Activated naive CD4-positive, alpha-beta T cell treated with anti-CD3 and anti-CD28 coated beads, Interleukin-2, amount 50 U/mL, for 24 hours (primary cell): ENCODE results near the gene TTC32.

Experiments used
- H3K27ac Mint-ChIP-seq: one replicate; pipeline ENCODE4 v1.8.0; 2021; ENCODE audit warnings: mild to moderate bottlenecking, mixed read lengths
- H3K27me3 Mint-ChIP-seq: one replicate; pipeline ENCODE4 v1.8.0; 2021; ENCODE audit warnings: mixed read lengths
- H3K36me3 Mint-ChIP-seq: one replicate; pipeline ENCODE4 v1.8.0; 2021; ENCODE audit warnings: mixed read lengths
- H3K4me1 Mint-ChIP-seq: one replicate; pipeline ENCODE4 v1.8.0; 2021; ENCODE audit warnings: mixed read lengths
- H3K4me3 Mint-ChIP-seq: one replicate; pipeline ENCODE4 v1.8.0; 2021; ENCODE audit warnings: mild to moderate bottlenecking, mixed read lengths
- H3K9me3 Mint-ChIP-seq: one replicate; pipeline ENCODE4 v1.8.0; 2021; ENCODE audit warnings: mixed read lengths

TTC32 gene

GRCh38 chr2:19851116-19851695 lies 50.6 kb downstream of the TTC32 start:
- no peaks in the 10 kb centered on the region for H3K4me1 Mint-ChIP-seq
- no peak overlapping the region for H3K27ac Mint-ChIP-seq
- no peak overlapping the region for H3K4me3 Mint-ChIP-seq
- H3K36me3 Mint-ChIP-seq = no peaks in the 10 kb centered on the region
- no peaks in the 10 kb centered on the region for H3K9me3 Mint-ChIP-seq
- H3K27me3 Mint-ChIP-seq = peaks cover 2% of the 10 kb centered on the region

GRCh38 chr2:19850056-19851050 lies 51.4 kb downstream of the TTC32 start:
- H3K36me3 Mint-ChIP-seq = no peaks in the 10 kb centered on the region
- H3K27ac Mint-ChIP-seq = no peak overlapping the region
- H3K4me3 Mint-ChIP-seq = no peak overlapping the region
- peaks cover 2% of the 10 kb centered on the region for H3K27me3 Mint-ChIP-seq
- no peaks in the 10 kb centered on the region for H3K9me3 Mint-ChIP-seq
- H3K4me1 Mint-ChIP-seq = no peaks in the 10 kb centered on the region

DNA sequence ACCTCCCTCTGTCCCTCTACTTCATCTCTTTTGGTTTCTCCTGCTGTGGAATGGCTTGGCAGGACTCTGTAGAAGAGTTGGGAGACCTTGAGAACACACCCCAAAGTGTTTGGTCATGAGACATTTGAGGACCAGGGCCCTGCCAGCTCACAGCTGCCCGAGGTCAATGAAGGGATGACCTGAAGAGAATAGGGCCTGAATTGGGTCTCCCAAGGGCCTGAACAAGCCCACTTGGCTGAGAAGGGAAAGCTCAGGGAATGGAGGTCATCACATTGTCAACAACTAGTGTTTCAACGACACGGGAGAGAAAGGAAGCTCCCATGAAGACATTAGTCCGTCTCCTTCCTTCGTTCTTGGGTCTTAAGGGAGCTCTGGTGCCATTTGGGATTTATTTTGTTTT lies 52.8 kb downstream of the TTC32 start:
- Mint-ChIP-seq H3K36me3 (no peaks in the 10 kb centered on the region), H3K4me1 (no peaks in the 10 kb centered on the region), H3K27me3 (peaks cover 6% of the 10 kb centered on the region), H3K4me3 (no peak overlapping the region), H3K9me3 (no peaks in the 10 kb centered on the region), H3K27ac (no peak overlapping the region)

DNA sequence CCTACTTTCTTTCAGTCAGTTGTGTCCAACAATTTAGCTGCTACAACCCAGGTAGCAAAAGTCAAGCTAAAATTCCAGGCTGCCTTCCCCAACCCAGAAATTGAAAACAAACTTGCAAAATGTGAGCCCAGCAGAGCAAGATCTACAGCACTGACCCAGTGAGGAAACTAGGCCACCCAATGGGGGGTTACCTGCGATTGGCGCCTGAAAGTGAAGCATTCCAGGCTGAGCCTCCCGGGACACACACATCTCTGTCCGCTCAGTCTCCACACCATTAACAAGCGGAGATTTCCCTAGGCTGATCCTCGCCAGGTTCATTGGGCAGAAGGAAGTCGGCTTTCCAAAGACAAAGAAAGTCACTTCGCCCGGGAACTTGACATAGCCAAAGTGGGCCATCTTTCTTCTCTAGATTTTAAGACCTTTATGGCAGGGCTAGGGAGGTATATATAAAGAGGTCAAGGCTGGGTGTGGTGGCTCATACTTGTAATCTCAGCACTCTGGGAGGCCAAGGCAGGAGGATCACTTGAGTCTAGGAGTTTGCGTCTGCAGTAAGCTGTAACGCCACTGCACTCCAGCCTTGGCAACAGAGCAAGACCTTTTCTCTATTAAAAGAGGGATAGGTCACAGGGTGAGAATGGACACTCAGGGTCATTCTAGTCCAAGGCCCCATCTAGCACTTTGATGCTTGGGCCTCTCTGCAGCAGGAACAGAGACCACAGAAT lies 53.6 kb downstream of the TTC32 start:
- Mint-ChIP-seq H3K4me3 (no peak overlapping the region), H3K4me1 (no peaks in the 10 kb centered on the region), H3K36me3 (no peaks in the 10 kb centered on the region), H3K27ac (no peak overlapping the region), H3K27me3 (peaks cover 6% of the 10 kb centered on the region), H3K9me3 (no peaks in the 10 kb centered on the region)

- Mint-ChIP-seq H3K36me3 (no peaks in the 10 kb centered on the region), H3K4me3 (no peak overlapping the region), H3K27ac (no peak overlapping the region), H3K4me1 (no peaks in the 10 kb centered on the region), H3K9me3 (no peaks in the 10 kb centered on the region), H3K27me3 (peaks cover 6% of the 10 kb centered on the region)
Measured at GRCh38 chr2:19847486-19847885, 54.3 kb downstream of the TTC32 start.
